ENCODE data around the gene TNFAIP3. TPM values are rescaled to one million over a fixed set of nuclear protein-coding genes. Genes with fewer than 3 reads are reported as not detected.
A peak's percentile ranks its signal among the peaks of the same experiment; 100 is the strongest.

Gene TNFAIP3
- total RNA-seq, 2 donors from 2014 or later, result 121 to 244 TPM

GRCh38 chr6:137910843-137911456 is 43.9 kb downstream of the TNFAIP3 start:
- peak overlapping the region; percentile 42 to 88 for H3K27ac Mint-ChIP-seq

GRCh38 chr6:137911675-137912191 is 44.7 kb downstream of the TNFAIP3 start:
- H3K27me3 Mint-ChIP-seq, result peaks cover 0 to 6% of the 10 kb centered on the region in 2 donors
- peaks cover 40 to 41% of the 10 kb centered on the region in 2 donors for H3K4me1 Mint-ChIP-seq (ENCODE audit: low read depth in 2 of 2)
- H3K27ac Mint-ChIP-seq, result peak overlapping the region; percentile 42 to 88
- peaks cover 4% of the 10 kb centered on the region for H3K9me3 Mint-ChIP-seq
- peaks cover 12% of the 10 kb centered on the region for H3K36me3 Mint-ChIP-seq
- H3K4me3 Mint-ChIP-seq, result peak overlapping the region; percentile 23
- ATAC-seq (no peak), DNase-seq (ENCODE audit: low spot score) (no peak)

More at GRCh38 chr6:137910843-137911456, 43.9 kb downstream of the TNFAIP3 start:
- Mint-ChIP-seq H3K4me1 (ENCODE audit: low read depth in 2 of 2) (peaks cover 41 to 45% of the 10 kb centered on the region in 2 donors), H3K9me3 (peaks cover 4% of the 10 kb centered on the region), H3K27me3 (peaks cover 0 to 6% of the 10 kb centered on the region in 2 donors), H3K36me3 (peaks cover 12% of the 10 kb centered on the region), H3K4me3 (no peak overlapping the region)
- DNase-seq (ENCODE audit: low spot score) (no peak), ATAC-seq (no peak)

GRCh38 chr6:137912813-137913212 is 45.8 kb downstream of the TNFAIP3 start:
- DNase-seq (ENCODE audit: low spot score) (no peak), ATAC-seq (no peak)
- H3K27me3 Mint-ChIP-seq, result peaks cover 0 to 6% of the 10 kb centered on the region in 2 donors
- H3K36me3 Mint-ChIP-seq, result peaks cover 12% of the 10 kb centered on the region
- H3K4me3 Mint-ChIP-seq, result no peak overlapping the region
- no peak overlapping the region for H3K27ac Mint-ChIP-seq
- peaks cover 4% of the 10 kb centered on the region for H3K9me3 Mint-ChIP-seq
- peaks cover 40 to 41% of the 10 kb centered on the region in 2 donors for H3K4me1 Mint-ChIP-seq (ENCODE audit: low read depth in 2 of 2)

GRCh38 chr6:137913434-137913833 is 46.4 kb downstream of the TNFAIP3 start:
- ATAC-seq, result no peak
- DNase-seq (ENCODE audit: low spot score), result no peak
- Mint-ChIP-seq H3K27me3 (peaks cover 0 to 6% of the 10 kb centered on the region in 2 donors), H3K9me3 (peaks cover 4% of the 10 kb centered on the region), H3K4me1 (ENCODE audit: low read depth in 2 of 2) (peaks cover 37% of the 10 kb centered on the region in 2 donors), H3K4me3 (no peak overlapping the region), H3K27ac (no peak overlapping the region), H3K36me3 (peaks cover 12% of the 10 kb centered on the region)

- peaks cover 30 to 31% of the 10 kb centered on the region in 2 donors for H3K4me1 Mint-ChIP-seq (ENCODE audit: low read depth in 2 of 2)
- no peak for DNase-seq (ENCODE audit: low spot score)
- H3K36me3 Mint-ChIP-seq, result peaks cover 9% of the 10 kb centered on the region
- ATAC-seq, result no peak
- no peak overlapping the region for H3K4me3 Mint-ChIP-seq
- no peak overlapping the region for H3K27ac Mint-ChIP-seq
- H3K27me3 Mint-ChIP-seq, result peaks cover 0 to 6% of the 10 kb centered on the region in 2 donors
- H3K9me3 Mint-ChIP-seq, result peaks cover 4% of the 10 kb centered on the region
Observed at GRCh38 chr6:137913996-137914529, 47.0 kb downstream of the TNFAIP3 start.

- H3K27me3 Mint-ChIP-seq, result peaks cover 0 to 6% of the 10 kb centered on the region in 2 donors
- no peak for DNase-seq (ENCODE audit: low spot score)
- peaks cover 24 to 25% of the 10 kb centered on the region in 2 donors for H3K4me1 Mint-ChIP-seq (ENCODE audit: low read depth in 2 of 2)
- H3K27ac Mint-ChIP-seq, result no peak overlapping the region
- peaks cover 6% of the 10 kb centered on the region for H3K36me3 Mint-ChIP-seq
- no peak for ATAC-seq
- H3K4me3 Mint-ChIP-seq, result no peak overlapping the region
- peaks cover 4% of the 10 kb centered on the region for H3K9me3 Mint-ChIP-seq
Observed at GRCh38 chr6:137914530-137915193, 47.6 kb downstream of the TNFAIP3 start.

- DNase-seq (ENCODE audit: low spot score) (no peak), ATAC-seq (no peak)
- no peak overlapping the region for H3K4me3 Mint-ChIP-seq
- no peak overlapping the region for H3K27ac Mint-ChIP-seq
- H3K36me3 Mint-ChIP-seq, result peaks cover 6% of the 10 kb centered on the region
- peaks cover 4% of the 10 kb centered on the region for H3K9me3 Mint-ChIP-seq
- peaks cover 14 to 15% of the 10 kb centered on the region in 2 donors for H3K4me1 Mint-ChIP-seq (ENCODE audit: low read depth in 2 of 2)
- H3K27me3 Mint-ChIP-seq, result peaks cover 0 to 6% of the 10 kb centered on the region in 2 donors
Observed at GRCh38 chr6:137915790-137916189, 48.7 kb downstream of the TNFAIP3 start.

GRCh38 chr6:137917551-137918325 is 50.7 kb downstream of the TNFAIP3 start:
- DNase-seq (ENCODE audit: low spot score), result no peak
- no peak overlapping the region for H3K4me3 Mint-ChIP-seq
- H3K4me1 Mint-ChIP-seq (ENCODE audit: low read depth in 2 of 2), result peaks cover 6 to 9% of the 10 kb centered on the region in 2 donors
- H3K27ac Mint-ChIP-seq, result no peak overlapping the region
- peaks cover 4% of the 10 kb centered on the region for H3K9me3 Mint-ChIP-seq
- peaks cover 0 to 2% of the 10 kb centered on the region in 2 donors for H3K27me3 Mint-ChIP-seq
- no peak for ATAC-seq
- H3K36me3 Mint-ChIP-seq, result peaks cover 6% of the 10 kb centered on the region

- Mint-ChIP-seq H3K4me3 (no peak overlapping the region), H3K27me3 (no peaks in the 10 kb centered on the region), H3K4me1 (ENCODE audit: low read depth in 2 of 2) (peaks cover 12 to 16% of the 10 kb centered on the region in 2 donors), H3K27ac (no peak overlapping the region), H3K36me3 (no peaks in the 10 kb centered on the region), H3K9me3 (peaks cover under 1% of the 10 kb centered on the region)
- DNase-seq (ENCODE audit: low spot score), result no peak
- ATAC-seq, result no peak
Observed at GRCh38 chr6:137919502-137919823, 52.4 kb downstream of the TNFAIP3 start.

- Mint-ChIP-seq H3K36me3 (no peaks in the 10 kb centered on the region), H3K4me3 (no peak overlapping the region), H3K4me1 (ENCODE audit: low read depth in 2 of 2) (peaks cover 17 to 19% of the 10 kb centered on the region in 2 donors), H3K27me3 (no peaks in the 10 kb centered on the region), H3K27ac (peak overlapping the region in 1 of 2 donors; percentile 23), H3K9me3 (no peaks in the 10 kb centered on the region)
- no peak for ATAC-seq
- no peak for DNase-seq (ENCODE audit: low spot score)
Observed at GRCh38 chr6:137919837-137920730, 53.0 kb downstream of the TNFAIP3 start.

- no peak for DNase-seq (ENCODE audit: low spot score)
- no peak for ATAC-seq
- Mint-ChIP-seq H3K9me3 (no peaks in the 10 kb centered on the region), H3K27me3 (no peaks in the 10 kb centered on the region), H3K4me3 (no peak overlapping the region), H3K27ac (peak overlapping the region in 1 of 2 donors; percentile 3), H3K4me1 (ENCODE audit: low read depth in 2 of 2) (peaks cover 34 to 35% of the 10 kb centered on the region in 2 donors), H3K36me3 (no peaks in the 10 kb centered on the region)
Observed at GRCh38 chr6:137921823-137922222, 54.8 kb downstream of the TNFAIP3 start.

- Mint-ChIP-seq H3K4me1 (ENCODE audit: low read depth in 2 of 2) (peaks cover 55 to 56% of the 10 kb centered on the region in 2 donors), H3K27me3 (no peaks in the 10 kb centered on the region), H3K4me3 (no peak overlapping the region), H3K27ac (peak overlapping the region in 1 of 2 donors; percentile 69), H3K36me3 (no peaks in the 10 kb centered on the region), H3K9me3 (no peaks in the 10 kb centered on the region)
- DNase-seq (ENCODE audit: low spot score), result no peak
- no peak for ATAC-seq
Observed at GRCh38 chr6:137923866-137924653, 57.0 kb downstream of the TNFAIP3 start.

Data from natural killer cell treated with Interleukin-12 subunit alpha and Interleukin-12 subunit beta and Interleukin-15 and Interleukin-18, amount 100 ng/mL, for 72 hours (primary cell).